K562 (cell line): Measurements from ENCODE around the gene KLHL29. TPM values are rescaled to one million over a fixed set of nuclear protein-coding genes. Genes with fewer than 3 reads are reported as not detected.

Source experiments
- ATAC-seq: fragments of 200-7000 bp; cut with Tn5 transposase; 3 replicates; pipeline ENCODE4 v1.9.1; 2020; ENCODE audit warnings: moderate library complexity
- BruUV-seq: library from RNA; stranded (reverse); fragments of 400-500 nt; replicated peaks from 2 replicates; lab custom pipeline; 2021; lab: Mats Ljungman, UMichigan
- CTCF ChIA-PET: fragments of 300-600 bp; formaldehyde crosslinking; extraction: SDS; loops from one replicate; lab custom pipeline; 2021; ENCODE audit warnings: low intra/inter-chr PET ratio; lab: Yijun Ruan, JAX
- POLR2A ChIA-PET: fragments of 300-600, 350-650 bp; sonication (Branson Sonifier 250); formaldehyde crosslinking; extraction: SDS; loops from one replicate; lab custom pipeline; 2021; ENCODE audit warnings: antibody characterized with exemption, inconsistent platforms; lab: Yijun Ruan, JAX
- DNase-seq, 4 experiments: peaks; one replicate each; pipeline versions ENCODE4 v3.0.0 to v3.0.0-alpha.2; 2011 to 2018; ENCODE audit warnings: low spot score in 3 of 4, mixed read lengths in 3 of 4; ENCODE audit errors: extremely low read depth in 1 of 4
- FAIRE-seq: peaks from 2 replicates; lab custom pipeline; 2011; peaks lifted over from hg19 to GRCh38; lab: Jason Lieb, UNC
- H2AFZ ChIP-seq: 2 replicates; pipeline ENCODE4 v1.6.0; 2011; ENCODE audit warnings: low read depth, low read length, control low read depth, inconsistent platforms
- H3K27ac ChIP-seq: fragments of 200-600 bp; 3 replicates; pipeline ENCODE4 v1.8.0; 2011; ENCODE audit warnings: low read depth, mild to moderate bottlenecking, control low read depth, inconsistent platforms, low read length, moderate library complexity, mixed read lengths; ENCODE audit errors: extremely low read depth
- H3K27me3 ChIP-seq, 2 experiments: fragments of 300-600 bp in 1 of 2; 2 replicates in 1 of 2; 3 replicates in 1 of 2; pipeline versions ENCODE4 v1.6.0 to v1.8.0; 2011; ENCODE audit warnings: inconsistent platforms in 2 of 2, low read length in 2 of 2, mild to moderate bottlenecking in 1 of 2, mixed read lengths in 1 of 2, moderate library complexity in 1 of 2; ENCODE audit not compliant: control insufficient read depth in 2 of 2, insufficient read depth in 2 of 2
- H3K36me3 ChIP-seq: fragments of 300-600 bp; 3 replicates; pipeline ENCODE4 v1.8.0; 2011; ENCODE audit warnings: mild to moderate bottlenecking, low read length, inconsistent platforms; ENCODE audit not compliant: control insufficient read depth, insufficient read depth
- H3K4me1 ChIP-seq, 2 experiments: fragments of 200-600 bp in 1 of 2; replicated peaks in 1 of 2; 2 replicates in 1 of 2; 3 replicates in 1 of 2; pipeline versions ENCODE4 v1.5.1 to v1.8.0; 2011; ENCODE audit warnings: inconsistent platforms in 2 of 2, low read length in 2 of 2, mild to moderate bottlenecking in 1 of 2, mixed read lengths in 1 of 2, moderate library complexity in 1 of 2; ENCODE audit not compliant: control insufficient read depth in 2 of 2, insufficient read depth in 2 of 2
- H3K4me2 ChIP-seq: 2 replicates; pipeline ENCODE4 v1.6.1; 2011; ENCODE audit warnings: low read length, control low read depth, inconsistent platforms, mixed read lengths; ENCODE audit not compliant: insufficient read depth
- H3K4me3 ChIP-seq: fragments of 200-600 bp; sonication (generic), shearing (Covaris generic); 2 replicates; pipeline ENCODE4 v1.5.1; 2016; ENCODE audit warnings: control low read depth, inconsistent platforms
- H3K79me2 ChIP-seq: fragments of 200-600 bp; 3 replicates; pipeline ENCODE4 v1.8.0; 2011; ENCODE audit warnings: low read length, inconsistent platforms; ENCODE audit not compliant: control insufficient read depth, insufficient read depth
- H3K9ac ChIP-seq, 2 experiments: 2 replicates each; pipeline versions ENCODE4 v1.6.0 to v1.6.1; 2011; ENCODE audit warnings: low read depth in 2 of 2, low read length in 2 of 2, control low read depth in 1 of 2, inconsistent platforms in 1 of 2, mild to moderate bottlenecking in 1 of 2, mixed read lengths in 1 of 2; ENCODE audit not compliant: insufficient read depth in 1 of 2
- H3K9me1 ChIP-seq: one replicate; pipeline ENCODE4 v1.6.0; 2011; ENCODE audit warnings: inconsistent platforms, mild to moderate bottlenecking, low read length, moderate library complexity; ENCODE audit not compliant: control insufficient read depth, insufficient read depth
- H3K9me3 ChIP-seq: replicated peaks from 2 replicates; pipeline ENCODE4 v1.5.1; 2011; ENCODE audit warnings: low read depth, low read length, inconsistent platforms; ENCODE audit not compliant: control insufficient read depth, insufficient read depth
- H4K20me1 ChIP-seq: replicated peaks from 2 replicates; pipeline ENCODE4 v1.6.1; 2011; ENCODE audit warnings: low read length, inconsistent platforms, mixed read lengths; ENCODE audit not compliant: control insufficient read depth, insufficient read depth
- CXXC5 ChIP-seq: fragments of 250-450 bp; sonication (Bioruptor Pico); IDR thresholded peaks from 2 replicates; pipeline ENCODE4 v1.8.0; 2022; ENCODE audit warnings: inconsistent platforms, mild to moderate bottlenecking, moderate library complexity
- GTF2E2 ChIP-seq: fragments of 200-800 bp; sonication (Bioruptor generic); IDR thresholded peaks from 2 replicates; pipeline ENCODE4 v1.6.1; 2016; ENCODE audit warnings: missing genetic modification characterization, missing compliant biosample characterization
- HDAC6 ChIP-seq: IDR thresholded peaks from 2 replicates; pipeline ENCODE4 v1.6.1; 2012; ENCODE audit warnings: low read depth, mild to moderate bottlenecking, control low read depth, inconsistent platforms, low read length, moderate library complexity
- HDAC8 ChIP-seq: fragments of 450-650 bp; IDR thresholded peaks from 2 replicates; pipeline ENCODE4 v1.6.1; 2016; ENCODE audit warnings: mild to moderate bottlenecking, missing genetic modification characterization, moderate library complexity, missing compliant biosample characterization
- HDGF ChIP-seq: fragments of 450-650 bp; IDR thresholded peaks from 2 replicates; pipeline ENCODE4 v1.6.1; 2016
- KAT7 ChIP-seq: sonication (generic); formaldehyde crosslinking; IDR thresholded peaks from 2 replicates; pipeline ENCODE4 v1.8.0; 2022; ENCODE audit warnings: missing genetic modification reagents, mild to moderate bottlenecking, borderline replicate concordance
- KDM5B ChIP-seq: fragments of 200-600 bp; sonication (generic); IDR thresholded peaks from 2 replicates; pipeline ENCODE4 v1.6.1; 2012; ENCODE audit warnings: low read depth, mild to moderate bottlenecking, moderate library complexity, low read length, control low read depth, inconsistent platforms; ENCODE audit not compliant: insufficient replicate concordance
- KHSRP ChIP-seq: fragments of 450-650 bp; IDR thresholded peaks from 2 replicates; pipeline ENCODE4 v1.6.1; 2017
- MCM7 ChIP-seq, 2 experiments: fragments of 450-650 bp; IDR thresholded peaks; 2 replicates each; pipeline ENCODE4 v1.6.1; 2016 to 2018
- SAP30 ChIP-seq: fragments of 200-600 bp; sonication (generic); IDR thresholded peaks from 2 replicates; pipeline ENCODE4 v1.6.1; 2012; ENCODE audit warnings: borderline replicate concordance, low read depth, mild to moderate bottlenecking, moderate library complexity, low read length, control low read depth, inconsistent platforms; ENCODE audit not compliant: insufficient read depth, poor library complexity, severe bottlenecking
- SETDB1 ChIP-seq: IDR thresholded peaks from one replicate; pipeline ENCODE4 v1.6.1; 2012; ENCODE audit warnings: low read length, control low read depth, inconsistent platforms
- TAF1 ChIP-seq: IDR thresholded peaks from 2 replicates; pipeline ENCODE4 v1.6.1; 2011; ENCODE audit warnings: mild to moderate bottlenecking, low read length, moderate library complexity; ENCODE audit not compliant: insufficient read depth, control insufficient read depth, severe bottlenecking; ENCODE audit errors: extremely low read depth
- U2AF1 ChIP-seq: fragments of 200-400 bp; formaldehyde crosslinking; optimal IDR thresholded peaks from 2 replicates; pipeline ENCODE3; 2017; ENCODE audit warnings: mild to moderate bottlenecking, low read depth, low read length, moderate library complexity
- ZBED1 ChIP-seq: IDR thresholded peaks from 2 replicates; pipeline ENCODE4 v1.6.1; 2014
- ZNF274 ChIP-seq: IDR thresholded peaks from 2 replicates; pipeline ENCODE4 v1.6.1; 2011; ENCODE audit warnings: low read depth, mild to moderate bottlenecking, low read length, moderate library complexity, borderline replicate concordance
- ZNF696 ChIP-seq: fragments of 250-450 bp; sonication (Bioruptor Pico); conservative IDR thresholded peaks from 2 replicates; pipeline ENCODE4 v1.4.0; 2020; ENCODE audit warnings: mild to moderate bottlenecking, moderate library complexity
- WGBS: fragments of 100-300 bp; shearing (Covaris generic); methylation state at CpG from one replicate; pipeline ENCODE4 v1.1.6; 2016; ENCODE audit warnings: low coverage, mixed read lengths; ENCODE audit not compliant: insufficient coverage; ENCODE audit errors: missing lambda C conversion rate; 5-methylcytosine and 5-hydroxymethylcytosine counted together
- in situ Hi-C: fragments of 300-500 bp; cut with MboI; formaldehyde crosslinking; loops from 4 replicates; pipeline ENCODE4 v1.15.0; 2018; ENCODE audit warnings: inconsistent platforms, mixed read lengths
- intact Hi-C: fragments of 100-400 bp; cut with micrococcal nuclease; formaldehyde crosslinking; loops from 2 replicates; pipeline ENCODE4 v1.14.2; 2022
- polyA plus RNA-seq, 8 experiments: library from polyadenylated mRNA; depleted of rRNA in 4 of 8; stranded (reverse) in 5 of 8; unstranded in 3 of 8; fragments of >200 nt; fragmentation: Nextera tagmentation in 2 of 8; fragmentation: Illumina TruSeq in 1 of 8; extraction: Ambion mirVana in 2 of 8; extraction: Trizol in 1 of 8; gene quantifications; 2 replicates each; pipeline versions ENCODE4 v1.2.1 to v1.2.3, GENCODE V29; 2011 to 2014; ENCODE audit warnings: inconsistent platforms in 1 of 8, missing spikeins in 1 of 8
- total RNA-seq, 7 experiments: library from RNA; depleted of rRNA in 6 of 7; stranded (reverse); fragments of >200 nt in 6 of 7; fragmentation: Illumina TruSeq in 2 of 7; extraction: Trizol in 2 of 7; gene quantifications; 2 replicates each; pipeline versions ENCODE4 v1.2.1 to v1.2.3, GENCODE V29; 2011 to 2021; ENCODE audit warnings: low replicate concordance in 1 of 7
- TF ChIP-seq, protein P1 (sequence below): fragments of 250-450 bp; sonication (Bioruptor Pico); IDR thresholded peaks from 2 replicates; pipeline ENCODE4 v1.8.0; 2022; ENCODE audit warnings: inconsistent platforms

The KLHL29 gene
- total and polyA plus RNA-seq, 9 of the 15 experiments (the other 6 are each of a cell fraction or from before 2014, with no cell fraction given), result 0.03 to 0.31 (median 0.08) TPM; not detected in 1

DNA sequence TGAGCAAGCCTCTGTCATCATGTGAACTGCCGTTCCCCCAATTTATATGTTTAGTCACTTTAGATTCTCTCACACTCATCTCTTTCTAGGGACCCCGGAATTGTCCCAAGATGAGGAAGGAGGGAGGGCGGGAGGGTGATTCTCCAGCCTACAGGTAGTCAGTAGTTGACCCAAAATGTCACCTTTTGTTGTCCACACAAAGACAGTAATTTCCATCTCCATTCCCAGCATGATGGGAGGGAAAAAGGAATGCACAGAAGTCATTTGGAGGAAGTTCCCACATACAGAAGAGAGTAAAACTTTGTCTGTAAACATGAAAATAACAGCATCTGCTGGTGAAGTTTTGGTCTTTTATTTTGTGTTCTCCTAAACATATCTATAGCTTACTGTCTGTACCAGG, 222.9 kb downstream of the KLHL29 start:
- ChIA-PET CTCF (no interaction called here), POLR2A (interaction anchor here (0.7 kb wide), 1 partner anchor 9 kb away, joined by 5 read pairs; no protein-coding TSS in a partner anchor)
- H3K9me3 ChIP-seq, result no peaks in the 10 kb centered on the region
- 0% methylated on average over 2 of the region's 3 CpGs for WGBS
- no peaks in the 10 kb centered on the region for H4K20me1 ChIP-seq
- no peak overlapping the region for H3K9ac ChIP-seq
- no peaks in the 10 kb centered on the region for H3K79me2 ChIP-seq
- H3K4me1 ChIP-seq, result no peaks in the 10 kb centered on the region
- intact Hi-C loops (no loop called here), in situ Hi-C loops (no loop called here)
- no peak overlapping the region for H3K4me2 ChIP-seq
- BruUV-seq, result no TSS peak
- no peak overlapping the region for H3K4me3 ChIP-seq
- H2AFZ ChIP-seq, result no peak overlapping the region
- no peak for ATAC-seq
- no peak for DNase-seq
- no peaks in the 10 kb centered on the region for H3K36me3 ChIP-seq
- peaks cover 6 to 46% of the 10 kb centered on the region in 2 experiments; a peak in 4 of 5 replicates for H3K27me3 ChIP-seq
- no peak overlapping the region for H3K27ac ChIP-seq
- no peak for FAIRE-seq
- no peaks in the 10 kb centered on the region for H3K9me1 ChIP-seq
- no peak for TF ChIP-seq KDM5B
- TF ChIP-seq, all 486 proteins: peak for 0

DNA sequence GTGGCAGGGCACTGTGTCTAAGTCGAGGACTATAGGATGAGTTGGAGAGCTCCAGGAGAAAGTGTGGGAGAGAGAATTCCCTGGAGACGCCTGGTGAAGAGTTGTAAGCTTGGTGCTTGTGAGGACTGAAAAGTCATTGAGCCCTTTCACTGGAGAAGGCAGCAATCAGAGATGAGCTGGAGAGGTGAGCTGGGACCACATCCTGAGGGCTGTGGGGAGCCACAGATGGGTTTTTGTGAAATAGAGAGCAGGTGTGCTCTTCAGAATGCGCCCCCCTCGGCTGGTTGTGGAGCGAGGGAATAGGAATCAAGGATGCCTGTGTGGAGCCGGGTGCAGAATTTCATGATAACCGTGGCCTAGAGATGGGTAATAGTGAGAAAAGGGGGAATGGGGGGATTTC, 224.3 kb downstream of the KLHL29 start:
- FAIRE-seq (no peak), ATAC-seq (no peak), DNase-seq (no peak)
- H3K9me1 ChIP-seq, result no peaks in the 10 kb centered on the region
- no peaks in the 10 kb centered on the region for H3K4me1 ChIP-seq
- H3K4me3 ChIP-seq, result no peak overlapping the region
- H3K36me3 ChIP-seq, result no peaks in the 10 kb centered on the region
- no peak overlapping the region for H3K4me2 ChIP-seq
- intact Hi-C loops, result no loop called here
- no peak overlapping the region for H2AFZ ChIP-seq
- no peak overlapping the region for H3K27ac ChIP-seq
- in situ Hi-C loops, result no loop called here
- ChIA-PET POLR2A (no interaction called here), CTCF (no interaction called here)
- H3K9me3 ChIP-seq, result no peaks in the 10 kb centered on the region
- no peaks in the 10 kb centered on the region for H4K20me1 ChIP-seq
- H3K9ac ChIP-seq, result no peak overlapping the region
- BruUV-seq, result no TSS peak
- WGBS, result 1% methylated on average over 7 of the region's 7 CpGs
- peaks cover 3 to 34% of the 10 kb centered on the region in 2 experiments; a peak in 3 of 5 replicates for H3K27me3 ChIP-seq
- H3K79me2 ChIP-seq, result no peaks in the 10 kb centered on the region
- TF ChIP-seq SAP30, result no peak
- no peak for TF ChIP-seq SETDB1
- TF ChIP-seq ZNF274, result no peak
- no peak for TF ChIP-seq HDAC8 (tag)
- no peak for TF ChIP-seq KAT7
- no peak for TF ChIP-seq HDGF
- TF ChIP-seq CXXC5 (CRISPR knock-in tag), result no peak
- TF ChIP-seq ZNF696 (CRISPR knock-in tag), result no peak
- TF ChIP-seq, protein P1, sequence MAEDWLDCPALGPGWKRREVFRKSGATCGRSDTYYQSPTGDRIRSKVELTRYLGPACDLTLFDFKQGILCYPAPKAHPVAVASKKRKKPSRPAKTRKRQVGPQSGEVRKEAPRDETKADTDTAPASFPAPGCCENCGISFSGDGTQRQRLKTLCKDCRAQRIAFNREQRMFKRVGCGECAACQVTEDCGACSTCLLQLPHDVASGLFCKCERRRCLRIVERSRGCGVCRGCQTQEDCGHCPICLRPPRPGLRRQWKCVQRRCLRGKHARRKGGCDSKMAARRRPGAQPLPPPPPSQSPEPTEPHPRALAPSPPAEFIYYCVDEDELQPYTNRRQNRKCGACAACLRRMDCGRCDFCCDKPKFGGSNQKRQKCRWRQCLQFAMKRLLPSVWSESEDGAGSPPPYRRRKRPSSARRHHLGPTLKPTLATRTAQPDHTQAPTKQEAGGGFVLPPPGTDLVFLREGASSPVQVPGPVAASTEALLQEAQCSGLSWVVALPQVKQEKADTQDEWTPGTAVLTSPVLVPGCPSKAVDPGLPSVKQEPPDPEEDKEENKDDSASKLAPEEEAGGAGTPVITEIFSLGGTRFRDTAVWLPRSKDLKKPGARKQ, result no peak
- TF ChIP-seq TAF1, result no peak
- no peak for TF ChIP-seq HDAC6
- TF ChIP-seq U2AF1, result no peak
- TF ChIP-seq GTF2E2, result no peak
- no peak for TF ChIP-seq KHSRP
- TF ChIP-seq MCM7 (IDR thresholded peaks at IDR 0.05), result no peak
- TF ChIP-seq ZBED1, result no peak
